Ishikawa (cell line): ENCODE results near the gene PINLYP.

Experiments
- CEBPB ChIP-seq: IDR thresholded peaks from 2 replicates; pipeline ENCODE4 v1.6.1; 2012
- CREB1 ChIP-seq: IDR thresholded peaks from 2 replicates; pipeline ENCODE4 v1.6.1; 2012; ENCODE audit warnings: low read depth
- EGR1 ChIP-seq: IDR thresholded peaks from 2 replicates; pipeline ENCODE4 v1.6.1; 2012
- EP300 ChIP-seq: IDR thresholded peaks from 2 replicates; pipeline ENCODE4 v1.6.1; 2012; ENCODE audit warnings: borderline replicate concordance
- FOXM1 ChIP-seq: IDR thresholded peaks from 2 replicates; pipeline ENCODE4 v1.6.1; 2012; ENCODE audit warnings: low read depth, borderline replicate concordance
- NFIC ChIP-seq: IDR thresholded peaks from 2 replicates; pipeline ENCODE4 v1.6.1; 2012
- RAD21 ChIP-seq: IDR thresholded peaks from 2 replicates; pipeline ENCODE4 v1.6.1; 2012; ENCODE audit warnings: low read depth
- TAF1 ChIP-seq: IDR thresholded peaks from 2 replicates; pipeline ENCODE4 v1.6.1; 2012; ENCODE audit warnings: low read depth, mild to moderate bottlenecking
- TCF12 ChIP-seq: IDR thresholded peaks from 2 replicates; pipeline ENCODE4 v1.6.1; 2012; ENCODE audit warnings: low read depth
- TEAD4 ChIP-seq: IDR thresholded peaks from 2 replicates; pipeline ENCODE4 v1.6.1; 2012
- YY1 ChIP-seq: IDR thresholded peaks from 2 replicates; pipeline ENCODE4 v1.6.1; 2012; ENCODE audit warnings: low read depth
- ZBTB7A ChIP-seq: IDR thresholded peaks from 2 replicates; pipeline ENCODE4 v1.6.1; 2012; ENCODE audit warnings: low read depth
- TF ChIP-seq, protein P1 (sequence below): IDR thresholded peaks from 2 replicates; pipeline ENCODE4 v1.6.1; 2012
- TF ChIP-seq, protein P2 (sequence below): IDR thresholded peaks from 2 replicates; pipeline ENCODE4 v1.6.1; 2012; ENCODE audit warnings: low read depth, mild to moderate bottlenecking
- TF ChIP-seq, protein P3 (sequence below): IDR thresholded peaks from 2 replicates; pipeline ENCODE4 v1.6.1; 2012

PINLYP gene

DNA sequence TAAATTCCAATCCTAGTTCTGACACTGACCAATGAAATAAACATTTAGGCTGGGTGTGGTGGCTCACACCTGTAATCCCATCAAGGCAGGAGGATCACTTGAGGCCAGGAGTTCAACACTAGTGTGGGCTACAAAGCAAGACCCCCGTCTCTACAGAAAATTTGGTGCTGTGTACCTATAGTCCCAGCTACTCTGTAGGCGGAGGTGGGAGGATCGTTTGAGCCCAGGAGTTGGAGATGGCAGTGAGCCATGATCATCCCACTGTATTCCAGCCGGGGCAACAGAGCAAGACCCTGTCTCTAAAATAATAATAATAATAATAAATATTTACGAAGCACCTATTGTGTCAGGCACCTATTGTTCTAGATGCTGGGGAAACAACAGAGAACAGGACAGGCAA is 13.7 kb downstream of the PINLYP start:
- TF ChIP-seq ZBTB7A = no peak
- TF ChIP-seq, protein P1, sequence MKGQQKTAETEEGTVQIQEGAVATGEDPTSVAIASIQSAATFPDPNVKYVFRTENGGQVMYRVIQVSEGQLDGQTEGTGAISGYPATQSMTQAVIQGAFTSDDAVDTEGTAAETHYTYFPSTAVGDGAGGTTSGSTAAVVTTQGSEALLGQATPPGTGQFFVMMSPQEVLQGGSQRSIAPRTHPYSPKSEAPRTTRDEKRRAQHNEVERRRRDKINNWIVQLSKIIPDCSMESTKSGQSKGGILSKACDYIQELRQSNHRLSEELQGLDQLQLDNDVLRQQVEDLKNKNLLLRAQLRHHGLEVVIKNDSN = no peak
- no peak for TF ChIP-seq EP300
- no peak for TF ChIP-seq TAF1
- TF ChIP-seq RAD21 = no peak
- TF ChIP-seq CREB1 = no peak
- TF ChIP-seq CEBPB = no peak
- TF ChIP-seq NFIC = no peak
- TF ChIP-seq, protein P2, sequence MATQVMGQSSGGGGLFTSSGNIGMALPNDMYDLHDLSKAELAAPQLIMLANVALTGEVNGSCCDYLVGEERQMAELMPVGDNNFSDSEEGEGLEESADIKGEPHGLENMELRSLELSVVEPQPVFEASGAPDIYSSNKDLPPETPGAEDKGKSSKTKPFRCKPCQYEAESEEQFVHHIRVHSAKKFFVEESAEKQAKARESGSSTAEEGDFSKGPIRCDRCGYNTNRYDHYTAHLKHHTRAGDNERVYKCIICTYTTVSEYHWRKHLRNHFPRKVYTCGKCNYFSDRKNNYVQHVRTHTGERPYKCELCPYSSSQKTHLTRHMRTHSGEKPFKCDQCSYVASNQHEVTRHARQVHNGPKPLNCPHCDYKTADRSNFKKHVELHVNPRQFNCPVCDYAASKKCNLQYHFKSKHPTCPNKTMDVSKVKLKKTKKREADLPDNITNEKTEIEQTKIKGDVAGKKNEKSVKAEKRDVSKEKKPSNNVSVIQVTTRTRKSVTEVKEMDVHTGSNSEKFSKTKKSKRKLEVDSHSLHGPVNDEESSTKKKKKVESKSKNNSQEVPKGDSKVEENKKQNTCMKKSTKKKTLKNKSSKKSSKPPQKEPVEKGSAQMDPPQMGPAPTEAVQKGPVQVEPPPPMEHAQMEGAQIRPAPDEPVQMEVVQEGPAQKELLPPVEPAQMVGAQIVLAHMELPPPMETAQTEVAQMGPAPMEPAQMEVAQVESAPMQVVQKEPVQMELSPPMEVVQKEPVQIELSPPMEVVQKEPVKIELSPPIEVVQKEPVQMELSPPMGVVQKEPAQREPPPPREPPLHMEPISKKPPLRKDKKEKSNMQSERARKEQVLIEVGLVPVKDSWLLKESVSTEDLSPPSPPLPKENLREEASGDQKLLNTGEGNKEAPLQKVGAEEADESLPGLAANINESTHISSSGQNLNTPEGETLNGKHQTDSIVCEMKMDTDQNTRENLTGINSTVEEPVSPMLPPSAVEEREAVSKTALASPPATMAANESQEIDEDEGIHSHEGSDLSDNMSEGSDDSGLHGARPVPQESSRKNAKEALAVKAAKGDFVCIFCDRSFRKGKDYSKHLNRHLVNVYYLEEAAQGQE = no peak
- TF ChIP-seq TCF12 = no peak
- TF ChIP-seq, protein P3, sequence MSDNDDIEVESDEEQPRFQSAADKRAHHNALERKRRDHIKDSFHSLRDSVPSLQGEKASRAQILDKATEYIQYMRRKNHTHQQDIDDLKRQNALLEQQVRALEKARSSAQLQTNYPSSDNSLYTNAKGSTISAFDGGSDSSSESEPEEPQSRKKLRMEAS = no peak
- TF ChIP-seq YY1 = no peak
- no peak for TF ChIP-seq FOXM1
- no peak for TF ChIP-seq EGR1
- no peak for TF ChIP-seq TEAD4

DNA sequence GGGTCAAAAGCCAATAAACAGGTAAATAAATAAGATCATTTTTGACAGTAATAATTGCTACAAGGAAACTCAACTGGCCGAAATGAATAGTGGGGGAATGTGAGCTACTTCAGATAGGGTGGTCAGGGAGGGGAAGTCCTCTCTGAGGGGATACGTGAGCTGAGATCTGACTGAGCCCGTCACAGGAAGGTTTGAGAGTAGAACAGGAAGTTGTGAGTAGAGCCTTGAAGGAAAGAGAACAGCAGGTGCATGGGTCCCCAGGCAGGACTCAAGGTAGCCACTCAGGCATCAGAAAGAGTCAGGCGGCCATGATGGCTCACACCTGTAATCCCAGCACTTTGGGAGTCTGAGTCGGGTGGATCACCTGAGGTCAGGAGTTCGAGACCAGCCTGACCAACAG is 14.1 kb downstream of the PINLYP start:
- TF ChIP-seq RAD21 (no peak), EP300 (no peak), EGR1 (no peak)
- TF ChIP-seq, protein P2 = no peak

DNA sequence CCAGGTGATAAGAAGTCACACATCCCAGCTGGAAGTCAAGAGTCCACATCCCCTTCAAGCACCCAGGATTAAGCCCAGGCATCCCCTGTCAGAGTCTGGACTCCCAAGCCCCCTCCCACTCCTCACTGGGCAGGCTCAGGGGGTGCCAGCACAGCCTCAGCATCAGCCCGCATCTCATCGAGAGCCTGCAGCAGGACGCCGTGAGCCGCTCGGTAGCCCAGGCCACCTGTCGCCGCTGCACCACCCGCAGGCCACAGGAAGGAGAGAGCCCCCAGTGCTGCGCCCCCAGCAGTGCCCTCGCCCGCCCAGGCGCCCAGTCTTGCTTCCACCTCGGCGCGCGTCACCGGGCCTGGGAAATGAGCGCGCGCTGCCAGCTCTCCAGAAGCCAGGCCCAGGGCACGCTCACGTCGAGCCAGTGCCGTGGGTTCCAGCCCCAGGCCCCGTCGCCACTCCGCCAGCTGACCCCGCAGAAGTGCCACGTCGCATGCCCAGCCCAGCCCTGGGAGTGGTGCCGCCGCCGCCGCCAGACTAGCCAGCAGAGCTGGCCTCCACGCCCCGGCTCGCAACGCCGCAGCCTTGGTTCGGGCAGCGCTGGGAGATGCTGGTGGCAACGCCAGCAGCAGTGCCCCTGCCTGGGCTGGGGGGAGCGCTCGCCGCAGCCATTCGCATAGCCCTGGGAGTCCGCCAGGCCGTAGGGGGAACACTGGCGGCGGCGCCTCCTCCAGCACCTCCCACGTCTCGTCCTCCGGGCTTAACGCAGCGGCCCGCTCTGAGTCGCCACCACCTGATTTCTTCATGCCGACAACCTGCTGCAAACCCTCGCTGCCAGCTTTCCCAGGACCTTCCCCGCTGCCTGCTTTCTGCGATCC is 16.5 kb downstream of the PINLYP start:
- TF ChIP-seq RAD21 (no peak), TEAD4 (no peak), EP300 (no peak), NFIC (no peak), EGR1 (no peak), TCF12 (no peak), CEBPB (no peak), FOXM1 (no peak), TAF1 (no peak)
- TF ChIP-seq, protein P2 = no peak
- TF ChIP-seq, protein P1 = no peak

DNA sequence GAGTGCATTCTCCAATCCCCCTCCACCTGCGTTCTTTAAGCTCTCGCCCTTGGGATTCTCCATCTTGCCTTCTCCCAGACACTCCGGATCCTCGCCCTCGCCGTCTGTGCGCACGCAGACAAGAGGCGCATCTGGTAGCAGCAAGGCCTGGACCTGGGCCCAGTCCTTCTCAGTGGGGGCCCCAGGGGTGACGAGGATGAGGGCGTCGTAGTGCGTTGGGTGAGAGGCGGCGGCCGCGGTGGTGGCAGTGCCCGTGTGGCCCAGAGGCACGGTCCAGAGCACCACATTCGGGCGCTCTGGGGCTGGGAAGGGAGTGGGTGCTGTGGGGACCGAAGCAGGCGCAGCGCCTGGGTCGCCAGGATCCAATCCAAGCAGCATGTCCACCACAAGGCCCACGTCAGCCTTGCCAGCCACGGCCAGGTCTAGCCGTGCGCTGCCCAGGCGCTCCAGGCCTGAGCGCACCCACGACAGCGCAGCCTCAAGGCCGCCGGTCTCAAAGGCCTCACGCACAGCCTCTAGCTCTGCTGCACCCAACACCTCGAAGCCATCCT is 17.3 kb downstream of the PINLYP start:
- TF ChIP-seq, protein P3 = no peak
- no peak for TF ChIP-seq ZBTB7A
- TF ChIP-seq RAD21 = no peak
- no peak for TF ChIP-seq FOXM1
- no peak for TF ChIP-seq CREB1
- no peak for TF ChIP-seq TCF12
- TF ChIP-seq TEAD4 = no peak
- TF ChIP-seq CEBPB = no peak
- no peak for TF ChIP-seq TAF1
- TF ChIP-seq, protein P1 = no peak
